Vagina (tissue), 2 donors: ENCODE results near the gene NTF4. TPM values are rescaled to one million over a fixed set of nuclear protein-coding genes. Genes with fewer than 3 reads are reported as not detected.

ENCODE experiments used
- DNase-seq, 2 donors: peaks; one replicate each; pipeline ENCODE4 v3.0.0-alpha.2; 2017; ENCODE audit errors: extremely low spot score in 2 of 2
- H3K27ac ChIP-seq: fragments of 200-600 bp; sonication (generic); one replicate; pipeline ENCODE4 v1.5.1; 2019
- H3K27me3 ChIP-seq: fragments of 200-600 bp; sonication (generic); one replicate; pipeline ENCODE4 v1.5.1; 2019
- H3K36me3 ChIP-seq, 2 donors: fragments of 200-600 bp; sonication (generic); one replicate each; pipeline ENCODE4 v1.5.1; 2017 to 2019
- H3K4me1 ChIP-seq: fragments of 200-600 bp; sonication (generic); one replicate; pipeline ENCODE4 v1.5.1; 2019
- H3K4me3 ChIP-seq, 2 donors: fragments of 200-600 bp; sonication (generic); 1 replicate in 1 of 2; 2 replicates in 1 of 2; pipeline ENCODE4 v1.5.1; 2016 to 2019
- H3K9me3 ChIP-seq: fragments of 200-600 bp; sonication (generic); one replicate; pipeline ENCODE4 v1.5.1; 2019
- POLR2A ChIP-seq, 2 donors: fragments of 450-650 bp; IDR thresholded peaks; one replicate each; pipeline ENCODE4 v1.6.1; 2017; ENCODE audit warnings: antibody characterized with exemption in 2 of 2, mild to moderate bottlenecking in 2 of 2, moderate library complexity in 2 of 2
- POLR2AphosphoS5 ChIP-seq, 2 donors: sonication (generic); formaldehyde crosslinking; IDR thresholded peaks; one replicate each; pipeline ENCODE4 v1.9.0; 2017; ENCODE audit warnings: antibody characterized with exemption in 2 of 2, mild to moderate bottlenecking in 2 of 2, low read depth in 1 of 2; ENCODE audit not compliant: insufficient read depth in 1 of 2
- intact Hi-C: fragments of 100-400 bp; cut with DNase I; formaldehyde crosslinking; loops from one replicate; pipeline ENCODE4 v1.15.1; 2023
- total RNA-seq: library from RNA; depleted of rRNA; stranded (reverse); fragments of >200 nt; gene quantifications from one replicate; pipeline ENCODE4 v1.2.3, GENCODE V29; 2016
- TF ChIP-seq, protein P1 (sequence below), 3 experiments: fragments of 450-650 bp in 2 of 3; fragments of 200-600 bp in 1 of 3; sonication (generic) in 1 of 3; IDR thresholded peaks; one replicate each; pipeline ENCODE4 v1.5.1; 2017 to 2019; ENCODE audit warnings: antibody characterized with exemption in 3 of 3, mild to moderate bottlenecking in 2 of 3, moderate library complexity in 2 of 3

The NTF4 gene
- total RNA-seq, 1 donor from 2014 or later = 6.1 TPM

DNA sequence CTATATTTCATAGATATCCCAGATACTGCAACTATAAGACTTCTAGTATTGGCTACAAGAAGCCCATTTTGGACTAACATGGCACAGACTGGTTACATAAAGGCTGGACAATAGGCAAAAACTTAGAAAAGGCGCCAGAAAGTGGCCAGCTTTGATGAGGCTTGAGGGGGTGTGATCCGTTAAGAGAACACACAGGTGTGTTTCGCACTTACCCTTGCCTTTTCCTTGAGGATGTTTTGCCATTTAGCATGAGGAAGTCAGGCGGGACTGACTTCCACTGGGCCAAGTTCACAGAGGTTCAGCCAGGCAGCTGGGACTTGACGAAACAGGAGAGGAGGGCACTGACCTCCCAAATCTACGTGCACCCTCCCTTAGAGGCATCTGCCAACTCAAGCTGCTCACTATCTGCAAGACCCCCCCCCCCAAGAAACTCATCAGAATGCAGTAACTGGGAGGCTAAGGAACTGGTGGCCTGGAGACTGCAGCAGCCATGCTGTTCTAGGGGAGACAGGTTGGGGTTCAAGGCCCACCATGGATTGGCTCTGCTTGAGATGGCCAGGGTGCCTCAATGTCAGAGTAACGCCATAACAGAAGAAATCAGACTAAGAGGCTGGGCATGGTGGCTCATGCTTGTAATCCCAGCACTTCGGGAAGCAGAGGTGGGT is 45.1 kb upstream of the NTF4 start:
- no peak overlapping the region for H3K27ac ChIP-seq

DNA sequence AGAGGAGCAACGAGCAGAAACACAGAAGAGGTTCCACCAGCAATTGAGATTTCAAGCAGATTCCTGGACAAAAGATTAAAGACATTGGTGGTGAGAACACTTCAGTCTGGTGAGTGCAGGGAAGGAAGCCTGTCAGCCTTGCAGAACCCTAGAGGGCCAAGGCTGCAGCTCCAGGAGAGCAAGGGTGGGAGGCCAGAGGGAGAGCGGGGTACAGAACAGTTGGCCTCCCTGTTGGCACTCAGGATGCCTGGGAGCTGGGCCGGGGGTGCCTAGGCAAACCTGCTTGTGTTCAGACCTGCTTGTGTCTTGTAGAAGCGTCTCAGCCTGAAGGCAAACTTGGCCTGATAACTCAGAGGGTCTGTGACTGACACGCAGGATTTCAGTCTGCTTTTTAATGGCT is 44.4 kb upstream of the NTF4 start:
- DNase-seq = no peak
- Histone ChIP-seq H3K9me3 (no peaks in the 10 kb centered on the region), H3K36me3 (peaks cover 0 to 46% of the 10 kb centered on the region in 2 donors), H3K4me3 (no peak overlapping the region), H3K27ac (no peak overlapping the region), H3K4me1 (peaks cover 13% of the 10 kb centered on the region), H3K27me3 (no peaks in the 10 kb centered on the region)
- intact Hi-C loops = no loop called here
- TF ChIP-seq, protein P1, sequence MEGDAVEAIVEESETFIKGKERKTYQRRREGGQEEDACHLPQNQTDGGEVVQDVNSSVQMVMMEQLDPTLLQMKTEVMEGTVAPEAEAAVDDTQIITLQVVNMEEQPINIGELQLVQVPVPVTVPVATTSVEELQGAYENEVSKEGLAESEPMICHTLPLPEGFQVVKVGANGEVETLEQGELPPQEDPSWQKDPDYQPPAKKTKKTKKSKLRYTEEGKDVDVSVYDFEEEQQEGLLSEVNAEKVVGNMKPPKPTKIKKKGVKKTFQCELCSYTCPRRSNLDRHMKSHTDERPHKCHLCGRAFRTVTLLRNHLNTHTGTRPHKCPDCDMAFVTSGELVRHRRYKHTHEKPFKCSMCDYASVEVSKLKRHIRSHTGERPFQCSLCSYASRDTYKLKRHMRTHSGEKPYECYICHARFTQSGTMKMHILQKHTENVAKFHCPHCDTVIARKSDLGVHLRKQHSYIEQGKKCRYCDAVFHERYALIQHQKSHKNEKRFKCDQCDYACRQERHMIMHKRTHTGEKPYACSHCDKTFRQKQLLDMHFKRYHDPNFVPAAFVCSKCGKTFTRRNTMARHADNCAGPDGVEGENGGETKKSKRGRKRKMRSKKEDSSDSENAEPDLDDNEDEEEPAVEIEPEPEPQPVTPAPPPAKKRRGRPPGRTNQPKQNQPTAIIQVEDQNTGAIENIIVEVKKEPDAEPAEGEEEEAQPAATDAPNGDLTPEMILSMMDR (IDR thresholded peaks at IDR 0.05) = no peak
- TF ChIP-seq POLR2A (IDR thresholded peaks at IDR 0.05) (no peak), POLR2AphosphoS5 (IDR thresholded peaks at IDR 0.05; ENCODE audit: insufficient read depth in 1 of 2, low read depth in 1 of 2) (no peak)

More for the DNA sequence above, 45.1 kb upstream of the NTF4 start:
- Histone ChIP-seq H3K27me3 (no peaks in the 10 kb centered on the region), H3K4me3 (no peak overlapping the region), H3K36me3 (peaks cover 0 to 40% of the 10 kb centered on the region in 2 donors), H3K9me3 (no peaks in the 10 kb centered on the region), H3K4me1 (peaks cover 14% of the 10 kb centered on the region)
- TF ChIP-seq POLR2A (IDR thresholded peaks at IDR 0.05) (no peak), POLR2AphosphoS5 (IDR thresholded peaks at IDR 0.05; ENCODE audit: insufficient read depth in 1 of 2, low read depth in 1 of 2) (no peak)
- TF ChIP-seq, protein P1 (IDR thresholded peaks at IDR 0.05) = no peak
- no peak for DNase-seq
- intact Hi-C loops = no loop called here

GRCh38 chr19:49107625-49108459 is 43.2 kb upstream of the NTF4 start:
- intact Hi-C loops = no loop called here
- Histone ChIP-seq H3K27me3 (no peaks in the 10 kb centered on the region), H3K4me3 (no peak overlapping the region), H3K4me1 (peaks cover 6% of the 10 kb centered on the region), H3K27ac (no peak overlapping the region), H3K36me3 (peaks cover 0 to 58% of the 10 kb centered on the region in 2 donors), H3K9me3 (no peaks in the 10 kb centered on the region)
- DNase-seq = no peak
- no peak for TF ChIP-seq POLR2A (IDR thresholded peaks at IDR 0.05)
- TF ChIP-seq, protein P1 (IDR thresholded peaks at IDR 0.05) = no peak
- TF ChIP-seq POLR2AphosphoS5 (IDR thresholded peaks at IDR 0.05; ENCODE audit: insufficient read depth in 1 of 2, low read depth in 1 of 2) = no peak

- H3K4me1 ChIP-seq = peaks cover 6% of the 10 kb centered on the region
- peaks cover 0 to 70% of the 10 kb centered on the region in 2 donors for H3K36me3 ChIP-seq
- TF ChIP-seq POLR2A (IDR thresholded peaks at IDR 0.05) = no peak
- TF ChIP-seq POLR2AphosphoS5 (IDR thresholded peaks at IDR 0.05; ENCODE audit: insufficient read depth in 1 of 2, low read depth in 1 of 2) = no peak
- TF ChIP-seq, protein P1 (IDR thresholded peaks at IDR 0.05) = peak in 2 of 3 experiments; percentile 22 to 53
- H3K27me3 ChIP-seq = no peaks in the 10 kb centered on the region
- H3K27ac ChIP-seq = no peak overlapping the region
- no peaks in the 10 kb centered on the region for H3K9me3 ChIP-seq
- no peak overlapping the region for H3K4me3 ChIP-seq
- DNase-seq = no peak
- intact Hi-C loops = no loop called here
Observed at GRCh38 chr19:49106648-49107135, 42.1 kb upstream of the NTF4 start.
